ENCODE data around the gene SLC19A1. TPM values are rescaled to one million over a fixed set of nuclear protein-coding genes. Genes with fewer than 3 reads are reported as not detected.

The SLC19A1 gene
- total and polyA plus RNA-seq, 4 donors = 8.4 to 28.0 (median 13.0) TPM

- DNase-seq (ENCODE audit: low spot score) = no peak
- no peak overlapping the region for H3K9ac ChIP-seq (ENCODE audit: low read depth in 1 of 2, low read length in 2 of 2)
- peaks cover 0 to 3% (median 0%) of the 10 kb centered on the region in 4 donors for H3K27me3 ChIP-seq (ENCODE audit: control insufficient read depth in 4 of 4, insufficient read depth in 4 of 4, low read length in 3 of 4)
- H3K4me1 ChIP-seq (ENCODE audit: control insufficient read depth in 4 of 4, insufficient read depth in 4 of 4, low read length in 3 of 4) = peaks cover 0 to 3% (median 0%) of the 10 kb centered on the region in 4 donors
- no peak for TF ChIP-seq RXRA (IDR thresholded peaks at IDR 0.05)
- no peaks in the 10 kb centered on the region for H3K36me3 ChIP-seq (ENCODE audit: control insufficient read depth in 4 of 4, insufficient read depth in 3 of 4, low read depth in 1 of 4, low read length in 3 of 4)
- H3K4me3 ChIP-seq (ENCODE audit: low read depth in 1 of 3, low read length in 3 of 3) = no peak overlapping the region
- H3K27ac ChIP-seq (ENCODE audit: low read depth in 1 of 2, low read length in 2 of 2) = no peak overlapping the region
- H3K9me3 ChIP-seq (ENCODE audit: control insufficient read depth in 4 of 4, low read length in 3 of 4) = peaks cover 0 to 4% (median 2%) of the 10 kb centered on the region in 4 donors
- 79% methylated on average over 33 of the region's 33 CpGs for WGBS
Measured at GRCh38 chr21:45580576-45581321, 38.5 kb upstream of the SLC19A1 start.

GRCh38 chr21:45580181-45580575 lies 37.9 kb upstream of the SLC19A1 start:
- Histone ChIP-seq H3K9ac (ENCODE audit: low read depth in 1 of 2, low read length in 2 of 2) (no peak overlapping the region), H3K27ac (ENCODE audit: low read depth in 1 of 2, low read length in 2 of 2) (no peak overlapping the region), H3K9me3 (ENCODE audit: control insufficient read depth in 4 of 4, low read length in 3 of 4) (peaks cover 0 to 4% (median 2%) of the 10 kb centered on the region in 4 donors), H3K36me3 (ENCODE audit: control insufficient read depth in 4 of 4, insufficient read depth in 3 of 4, low read depth in 1 of 4, low read length in 3 of 4) (no peaks in the 10 kb centered on the region), H3K27me3 (ENCODE audit: control insufficient read depth in 4 of 4, insufficient read depth in 4 of 4, low read length in 3 of 4) (peaks cover 0 to 3% (median 0%) of the 10 kb centered on the region in 4 donors), H3K4me1 (ENCODE audit: control insufficient read depth in 4 of 4, insufficient read depth in 4 of 4, low read length in 3 of 4) (peaks cover 0 to 3% (median 0%) of the 10 kb centered on the region in 4 donors), H3K4me3 (ENCODE audit: low read depth in 1 of 3, low read length in 3 of 3) (no peak overlapping the region)
- DNase-seq (ENCODE audit: low spot score) = no peak
- 93% methylated on average over 8 of the region's 8 CpGs for WGBS
- TF ChIP-seq CTCF (IDR thresholded peaks at IDR 0.05; ENCODE audit: low read depth, low read length, missing input control) = no peak
- no peak for TF ChIP-seq GABPA (IDR thresholded peaks at IDR 0.05 in 1 of 2, conservative IDR thresholded peaks at IDR 0.05 in 1 of 2)
- no peak for TF ChIP-seq ZBTB33 (IDR thresholded peaks at IDR 0.05)
- TF ChIP-seq FOXA1 (IDR thresholded peaks at IDR 0.05) = no peak
- TF ChIP-seq FOXA2 (IDR thresholded peaks at IDR 0.05) = no peak
- no peak for TF ChIP-seq JUND (IDR thresholded peaks at IDR 0.05)
- TF ChIP-seq MAX (IDR thresholded peaks at IDR 0.05) = no peak
- TF ChIP-seq SP1 (IDR thresholded peaks at IDR 0.05) = no peak
- TF ChIP-seq EGR1 (IDR thresholded peaks at IDR 0.05; ENCODE audit: low read depth in 2 of 2) = no peak
- TF ChIP-seq RAD21 (IDR thresholded peaks at IDR 0.05) = no peak
- TF ChIP-seq ATF3 (IDR thresholded peaks at IDR 0.05) = no peak
- no peak for TF ChIP-seq YY1 (IDR thresholded peaks at IDR 0.05)
